IMR-90 (cell line): ENCODE measurements around the gene RFTN1. TPM values are rescaled to one million over a fixed set of nuclear protein-coding genes. Genes with fewer than 3 reads are reported as not detected.

ENCODE experiments used
- ATAC-seq: fragments of 200-7000 bp; cut with Tn5 transposase; 2 replicates; pipeline ENCODE4 v1.9.1; 2020; ENCODE audit warnings: low read depth, mild to moderate bottlenecking, moderate library complexity
- BruUV-seq: library from RNA; stranded (reverse); fragments of 400-500 nt; replicated peaks from 2 replicates; lab custom pipeline; 2021; lab: Mats Ljungman, UMichigan
- CTCF ChIA-PET: fragments of 300-600 bp; formaldehyde crosslinking; extraction: SDS; loops from one replicate; lab custom pipeline; 2021; ENCODE audit warnings: antibody characterized with exemption; lab: Yijun Ruan, JAX
- POLR2A ChIA-PET: fragments of 300-600 bp; sonication (Branson Sonifier 250); formaldehyde crosslinking; loops from one replicate; lab custom pipeline; 2022; ENCODE audit warnings: antibody characterized with exemption; ENCODE audit not compliant: unreplicated experiment; lab: Charles Lee
- DNase-seq: peaks from one replicate; pipeline ENCODE4 v3.0.0; 2013
- H2AFZ ChIP-seq: replicated peaks from 2 replicates; pipeline ENCODE3; 2013; ENCODE audit warnings: low read length, mild to moderate bottlenecking; ENCODE audit not compliant: poor library complexity
- H2AK5ac ChIP-seq: 2 replicates; pipeline ENCODE4 v1.6.1; 2013; ENCODE audit warnings: low read depth, low read length, inconsistent platforms
- H2AK9ac ChIP-seq: replicated peaks from 2 replicates; pipeline ENCODE3; 2013; ENCODE audit warnings: mild to moderate bottlenecking, low read depth, low read length, moderate library complexity; ENCODE audit not compliant: poor library complexity
- H2BK120ac ChIP-seq: 2 replicates; pipeline ENCODE4 v1.6.1; 2013; ENCODE audit warnings: low read depth, low read length, inconsistent platforms
- H2BK15ac ChIP-seq: 3 replicates; pipeline ENCODE4 v1.6.1; 2013; ENCODE audit warnings: low read depth, low read length, inconsistent platforms
- H2BK20ac ChIP-seq: 2 replicates; pipeline ENCODE4 v1.6.1; 2013; ENCODE audit warnings: low read depth, mild to moderate bottlenecking, inconsistent platforms, low read length, moderate library complexity
- H2BK5ac ChIP-seq: 2 replicates; pipeline ENCODE4 v1.6.1; 2013; ENCODE audit warnings: mild to moderate bottlenecking, low read depth, low read length, inconsistent platforms; ENCODE audit not compliant: poor library complexity, severe bottlenecking
- H3K14ac ChIP-seq: replicated peaks from 2 replicates; pipeline ENCODE4 v1.6.1; 2013; ENCODE audit warnings: low read depth, low read length, inconsistent platforms
- H3K18ac ChIP-seq: 2 replicates; pipeline ENCODE4 v1.6.1; 2013; ENCODE audit warnings: low read depth, low read length, control low read depth
- H3K23ac ChIP-seq: 2 replicates; pipeline ENCODE4 v1.6.1; 2013; ENCODE audit warnings: low read depth, low read length, inconsistent platforms
- H3K27ac ChIP-seq: 2 replicates; pipeline ENCODE4 v1.5.1; 2013; ENCODE audit warnings: mild to moderate bottlenecking, control low read depth, low read length; ENCODE audit not compliant: insufficient read depth
- H3K27me3 ChIP-seq: 2 replicates; pipeline ENCODE4 v1.6.1; 2013; ENCODE audit warnings: low read length; ENCODE audit not compliant: control insufficient read depth, insufficient read depth
- H3K36me3 ChIP-seq: 2 replicates; pipeline ENCODE4 v1.6.1; 2013; ENCODE audit warnings: low read length, mixed read lengths; ENCODE audit not compliant: control insufficient read depth, insufficient read depth
- H3K4ac ChIP-seq: 2 replicates; pipeline ENCODE4 v1.6.1; 2013; ENCODE audit warnings: low read depth, low read length, inconsistent platforms
- H3K4me1 ChIP-seq: 2 replicates; pipeline ENCODE4 v1.6.1; 2013; ENCODE audit warnings: low read length, mixed read lengths; ENCODE audit not compliant: control insufficient read depth, insufficient read depth
- H3K4me2 ChIP-seq: 2 replicates; pipeline ENCODE4 v1.6.1; 2013; ENCODE audit warnings: low read depth, mild to moderate bottlenecking, control low read depth, low read length, moderate library complexity
- H3K4me3 ChIP-seq: 2 replicates; pipeline ENCODE4 v1.5.1; 2013; ENCODE audit warnings: low read depth, mild to moderate bottlenecking, control low read depth, low read length, moderate library complexity; ENCODE audit not compliant: insufficient read depth
- H3K56ac ChIP-seq: 2 replicates; pipeline ENCODE4 v1.6.1; 2013; ENCODE audit warnings: low read length, inconsistent platforms; ENCODE audit not compliant: insufficient read depth; ENCODE audit errors: extremely low read depth
- H3K79me1 ChIP-seq, 2 experiments: 2 replicates each; pipeline ENCODE4 v1.6.1; 2013; ENCODE audit warnings: low read length in 2 of 2, inconsistent platforms in 1 of 2, low read depth in 1 of 2
- H3K9ac ChIP-seq: 2 replicates; pipeline ENCODE4 v1.6.1; 2013; ENCODE audit warnings: low read depth, low read length, control low read depth
- H3K9me1 ChIP-seq: 2 replicates; pipeline ENCODE4 v1.6.1; 2013; ENCODE audit warnings: low read length, inconsistent platforms; ENCODE audit not compliant: insufficient read depth
- H3K9me3 ChIP-seq: 2 replicates; pipeline ENCODE4 v1.6.1; 2013; ENCODE audit warnings: low read length; ENCODE audit not compliant: control insufficient read depth, insufficient read depth
- H4K20me1 ChIP-seq: 2 replicates; pipeline ENCODE4 v1.6.1; 2013; ENCODE audit warnings: low read length, inconsistent platforms; ENCODE audit not compliant: insufficient read depth
- H4K5ac ChIP-seq: 2 replicates; pipeline ENCODE4 v1.6.1; 2013; ENCODE audit warnings: mild to moderate bottlenecking, low read depth, low read length, control low read depth
- H4K8ac ChIP-seq, 2 experiments: 2 replicates each; pipeline ENCODE4 v1.6.1; 2013; ENCODE audit warnings: low read depth in 2 of 2, low read length in 2 of 2, control low read depth in 1 of 2, inconsistent platforms in 1 of 2
- H4K91ac ChIP-seq: 2 replicates; pipeline ENCODE4 v1.6.1; 2013; ENCODE audit warnings: low read depth, low read length, inconsistent platforms; ENCODE audit not compliant: insufficient read depth
- ELK1 ChIP-seq: fragments of 150-350 bp; IDR thresholded peaks from 2 replicates; pipeline ENCODE4 v1.6.1; 2016; ENCODE audit warnings: low read depth, mild to moderate bottlenecking, low read length, moderate library complexity, borderline replicate concordance
- FOS ChIP-seq: fragments of 150-350 bp; IDR thresholded peaks from 2 replicates; pipeline ENCODE4 v1.6.1; 2016; ENCODE audit warnings: low read depth, low read length
- MAFK ChIP-seq: IDR thresholded peaks from 2 replicates; pipeline ENCODE4 v1.6.1; 2012; ENCODE audit warnings: low read depth, low read length, improper control_type of control experiment
- MXI1 ChIP-seq: IDR thresholded peaks from 2 replicates; pipeline ENCODE4 v1.6.1; 2012; ENCODE audit warnings: low read depth, mild to moderate bottlenecking, low read length, moderate library complexity, borderline replicate concordance
- NFE2L2 ChIP-seq: fragments of 150-350 bp; IDR thresholded peaks from 2 replicates; pipeline ENCODE4 v1.6.1; 2016; ENCODE audit warnings: low read depth, mild to moderate bottlenecking, low read length
- POLR2A ChIP-seq: IDR thresholded peaks from 2 replicates; pipeline ENCODE4 v1.6.1; 2012; ENCODE audit warnings: mild to moderate bottlenecking, low read depth, low read length
- SMC3 ChIP-seq: fragments of 150-350 bp; IDR thresholded peaks from 2 replicates; pipeline ENCODE4 v1.6.1; 2016; ENCODE audit warnings: low read depth, mild to moderate bottlenecking, antibody characterized with exemption, low read length, moderate library complexity
- WGBS, 2 experiments: methylation state at CpG; one replicate each; pipeline versions ENCODE4 v1.1.5 to v1.1.7; 2013; ENCODE audit warnings: missing lambda C conversion rate in 2 of 2; ENCODE audit not compliant: insufficient read length in 1 of 2; ENCODE audit errors: extremely low coverage in 2 of 2; 5-methylcytosine and 5-hydroxymethylcytosine counted together
- dilution Hi-C: fragments of 300-500 bp; cut with HindIII; formaldehyde crosslinking; loops from one replicate; pipeline ENCODE4 v1.14.3; 2018; ENCODE audit warnings: low sequenced_read_pairs; ENCODE audit not compliant: unreplicated experiment
- in situ Hi-C: fragments of 300-500 bp; cut with MboI; formaldehyde crosslinking; loops from 3 replicates; pipeline ENCODE4 v1.14.3; 2019; ENCODE audit warnings: low sequenced_read_pairs, inconsistent platforms, mixed read lengths
- intact Hi-C: fragments of 100-400 bp; cut with micrococcal nuclease; formaldehyde crosslinking; loops from 2 replicates; pipeline ENCODE4 v1.10.0; 2022
- polyA plus RNA-seq, 3 experiments: library from polyadenylated mRNA; depleted of rRNA; stranded (reverse); fragments of >200 nt; gene quantifications; 2 replicates each; pipeline ENCODE4 v1.2.3, GENCODE V29; 2012; ENCODE audit warnings: low replicate concordance in 1 of 3
- total RNA-seq: library from RNA; depleted of rRNA; stranded (reverse); fragments of >200 nt; gene quantifications from 2 replicates; pipeline ENCODE4 v1.2.3, GENCODE V29; 2012

Gene RFTN1
- total and polyA plus RNA-seq, 2 of the 4 experiments (the other 2 are of a cell fraction) = 45.0 to 52.0 TPM

GRCh38 chr3:16423298-16423697 is 90.2 kb downstream of the RFTN1 start:
- H4K5ac ChIP-seq = no peak overlapping the region
- ATAC-seq (no peak), DNase-seq (no peak)
- no peak overlapping the region for H2AK9ac ChIP-seq
- H4K91ac ChIP-seq = no peak overlapping the region
- no peak overlapping the region for H2BK20ac ChIP-seq
- peaks cover 24 to 69% of the 10 kb centered on the region in 2 experiments for H3K79me1 ChIP-seq
- no peak overlapping the region for H2AFZ ChIP-seq
- H3K4ac ChIP-seq = no peak overlapping the region
- dilution Hi-C loops (no loop called here), intact Hi-C loops (no loop called here), in situ Hi-C loops (no loop called here)
- no peak overlapping the region for H2BK120ac ChIP-seq
- POLR2A ChIA-PET = no interaction called here
- no peaks in the 10 kb centered on the region for H3K27me3 ChIP-seq
- WGBS, 2 experiments = no CpG with 5 or more reads among the region's 2 CpGs
- no peak overlapping the region for H3K9ac ChIP-seq
- no peak overlapping the region for H2BK15ac ChIP-seq
- no peaks in the 10 kb centered on the region for H3K36me3 ChIP-seq
- no peak overlapping the region for H3K27ac ChIP-seq
- no peak overlapping the region for H2AK5ac ChIP-seq
- no peak overlapping the region for H3K56ac ChIP-seq
- H2BK5ac ChIP-seq = no peak overlapping the region
- H3K23ac ChIP-seq = no peak overlapping the region
- no peak overlapping the region for H3K14ac ChIP-seq
- H3K4me3 ChIP-seq = no peak overlapping the region
- H3K4me2 ChIP-seq = no peak overlapping the region
- TF ChIP-seq NFE2L2 (no peak), POLR2A (no peak), FOS (no peak), MXI1 (no peak), SMC3 (no peak), ELK1 (no peak), MAFK (no peak)
- H3K9me3 ChIP-seq = no peaks in the 10 kb centered on the region
- CTCF ChIA-PET = no interaction called here
- H4K8ac ChIP-seq = no peak overlapping the region
- peaks cover 12% of the 10 kb centered on the region for H3K4me1 ChIP-seq
- H4K20me1 ChIP-seq = peaks cover 41% of the 10 kb centered on the region
- no peak overlapping the region for H3K18ac ChIP-seq
- H3K9me1 ChIP-seq = peaks cover 28% of the 10 kb centered on the region
- BruUV-seq = no TSS peak
